NCI-H2081 treated with DMSO at 0.1 percent for 48 hours (cell line): ENCODE measurements around the gene OR1K1.

Source experiments
- DNase-seq: peaks from one replicate; lab custom pipeline; 2025; lab: John Stamatoyannopoulos, UW

The OR1K1 gene

GRCh38 chr9:122800066-122801060 is at the start of gene OR1K1:
TSS of gene OR1K1 (plus strand) at chr9:122800123. CDS start at chr9:122800123, 0 bp downstream.
- no peak for DNase-seq

- no peak for DNase-seq
Observed at GRCh38 chr9:122754825-122755224, 45.1 kb upstream of the OR1K1 start.

- DNase-seq, result no peak
Observed at GRCh38 chr9:122767817-122768216, 32.1 kb upstream of the OR1K1 start.

GRCh38 chr9:122777052-122777451 is 22.9 kb upstream of the OR1K1 start:
- no peak for DNase-seq

DNA sequence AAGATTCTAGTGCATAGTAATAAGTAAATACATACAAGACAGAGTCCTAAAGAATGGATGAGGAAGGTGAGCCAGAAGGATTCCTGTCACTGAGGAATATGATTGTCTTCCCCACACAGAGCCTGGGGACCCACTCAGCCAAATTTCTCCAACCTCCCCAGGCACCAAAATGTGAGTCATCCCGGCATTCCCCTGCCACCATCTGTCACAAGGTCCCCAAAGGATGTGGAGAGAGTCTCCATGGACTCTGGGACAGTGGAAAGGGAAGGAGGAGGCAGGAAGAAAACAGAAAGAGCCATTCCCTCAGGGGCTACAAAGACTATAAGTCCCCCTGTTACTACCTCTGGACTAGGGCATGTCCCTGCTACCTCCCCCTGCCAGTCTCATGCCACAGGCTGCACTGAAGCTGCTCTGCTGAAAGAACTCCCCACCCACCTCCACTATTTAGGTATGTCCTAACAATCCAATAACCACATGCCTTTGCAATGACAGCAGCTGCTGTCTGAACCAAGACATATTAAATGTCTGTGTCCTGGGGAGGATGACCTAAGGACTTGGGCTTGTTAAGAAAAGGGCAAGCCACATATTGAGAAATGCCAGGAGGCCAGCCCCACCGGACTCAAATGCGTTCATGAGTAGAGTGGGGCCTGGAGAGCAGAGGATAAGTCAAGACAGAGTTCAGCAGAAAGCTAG is 21.8 kb upstream of the OR1K1 start:
- DNase-seq, result no peak

DNA sequence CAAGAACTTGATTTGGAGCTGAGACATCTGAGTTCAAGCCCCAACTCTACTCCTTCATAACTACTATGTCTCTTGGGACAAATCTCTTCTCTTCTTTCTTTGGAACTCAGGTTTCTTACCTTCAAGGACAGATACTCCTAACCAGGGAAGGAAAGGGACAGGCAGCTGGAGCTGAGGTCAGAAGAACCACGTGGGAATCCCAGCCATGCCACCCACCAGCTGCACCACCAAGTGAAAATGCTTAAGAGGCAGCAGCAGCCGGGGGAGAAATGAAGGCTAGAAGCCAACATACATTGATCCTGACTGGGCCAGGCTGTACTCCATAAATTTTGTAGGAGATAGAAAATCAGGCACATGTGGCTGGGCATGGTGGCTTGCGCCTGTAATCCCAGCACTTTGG is 20.7 kb upstream of the OR1K1 start:
- no peak for DNase-seq

DNA sequence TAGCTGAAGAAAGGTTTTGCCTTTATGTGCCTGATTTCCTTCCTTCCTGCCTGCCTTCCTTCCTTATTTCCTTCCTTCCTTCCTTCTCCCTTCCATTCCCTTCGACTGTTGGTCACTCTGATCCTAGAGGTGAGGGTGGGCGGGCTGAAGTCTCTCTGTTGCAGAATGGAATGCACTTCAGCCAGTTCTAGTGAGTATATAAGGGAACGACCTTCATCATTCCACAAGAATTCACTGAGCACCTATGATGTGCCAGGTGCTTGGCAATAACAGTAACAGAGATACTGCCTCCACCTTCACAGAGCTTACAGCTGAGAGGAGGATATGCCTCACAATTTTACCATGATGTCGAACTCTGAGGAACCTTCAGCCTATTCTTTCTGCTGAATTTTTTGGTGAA is 19.9 kb upstream of the OR1K1 start:
- no peak for DNase-seq

DNA sequence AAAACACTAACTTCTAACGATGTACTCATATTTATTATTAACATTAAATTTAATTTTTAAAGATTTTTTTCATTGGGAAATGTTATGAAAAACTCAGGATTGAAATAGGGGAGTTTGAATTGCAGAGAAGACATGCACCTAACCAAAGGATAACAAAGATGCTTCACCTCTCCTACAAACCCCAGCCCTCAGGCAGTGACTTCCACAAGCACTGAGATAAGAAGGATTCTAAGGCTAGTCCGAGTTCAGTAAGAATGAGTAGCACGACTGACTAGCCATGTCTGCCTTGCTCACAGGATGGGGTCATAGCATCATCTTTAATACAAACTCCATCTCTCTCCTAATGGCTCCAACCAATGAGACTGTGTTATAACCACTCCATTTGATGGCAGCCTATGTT is 18.3 kb upstream of the OR1K1 start:
- no peak for DNase-seq

GRCh38 chr9:122785269-122785668 is 14.7 kb upstream of the OR1K1 start:
- no peak for DNase-seq

DNA sequence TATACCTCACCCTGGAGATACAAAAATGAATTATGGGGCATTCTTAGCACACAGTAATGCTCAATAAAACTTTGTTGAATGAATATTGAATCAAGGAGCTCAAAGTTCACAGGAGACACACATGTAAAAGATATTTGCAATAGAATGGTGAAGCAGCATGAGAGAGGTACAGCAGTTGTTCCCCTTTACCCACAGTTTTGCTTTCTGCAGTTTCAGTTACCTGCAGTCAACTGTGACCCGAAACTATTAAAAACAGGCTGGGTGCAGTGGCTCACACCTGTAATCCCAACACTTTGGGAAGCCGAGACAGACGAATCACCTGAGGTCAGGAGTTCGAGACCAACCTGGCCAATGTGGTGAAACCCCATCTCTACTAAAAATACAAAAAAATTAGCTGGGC is 13.6 kb upstream of the OR1K1 start:
- DNase-seq, result no peak

DNA sequence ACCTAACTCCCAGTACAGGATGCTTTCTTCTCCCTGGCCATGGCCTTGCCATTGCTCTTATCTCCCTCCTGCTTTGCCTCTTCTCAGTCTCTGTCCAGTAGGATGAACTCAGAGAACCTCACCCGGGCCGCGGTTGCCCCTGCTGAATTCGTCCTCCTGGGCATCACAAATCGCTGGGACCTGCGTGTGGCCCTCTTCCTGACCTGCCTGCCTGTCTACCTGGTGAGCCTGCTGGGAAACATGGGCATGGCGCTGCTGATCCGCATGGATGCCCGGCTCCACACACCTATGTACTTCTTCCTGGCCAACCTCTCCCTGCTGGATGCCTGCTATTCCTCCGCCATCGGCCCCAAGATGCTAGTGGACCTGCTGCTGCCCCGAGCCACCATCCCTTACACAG is 11.1 kb upstream of the OR1K1 start, which contains the start of gene OR5C1:
OR5C1 (plus strand) TSS at position 103 of the 400 bp plus-strand sequence; CDS start at position 103, 0 bp downstream.
- DNase-seq, result no peak

DNA sequence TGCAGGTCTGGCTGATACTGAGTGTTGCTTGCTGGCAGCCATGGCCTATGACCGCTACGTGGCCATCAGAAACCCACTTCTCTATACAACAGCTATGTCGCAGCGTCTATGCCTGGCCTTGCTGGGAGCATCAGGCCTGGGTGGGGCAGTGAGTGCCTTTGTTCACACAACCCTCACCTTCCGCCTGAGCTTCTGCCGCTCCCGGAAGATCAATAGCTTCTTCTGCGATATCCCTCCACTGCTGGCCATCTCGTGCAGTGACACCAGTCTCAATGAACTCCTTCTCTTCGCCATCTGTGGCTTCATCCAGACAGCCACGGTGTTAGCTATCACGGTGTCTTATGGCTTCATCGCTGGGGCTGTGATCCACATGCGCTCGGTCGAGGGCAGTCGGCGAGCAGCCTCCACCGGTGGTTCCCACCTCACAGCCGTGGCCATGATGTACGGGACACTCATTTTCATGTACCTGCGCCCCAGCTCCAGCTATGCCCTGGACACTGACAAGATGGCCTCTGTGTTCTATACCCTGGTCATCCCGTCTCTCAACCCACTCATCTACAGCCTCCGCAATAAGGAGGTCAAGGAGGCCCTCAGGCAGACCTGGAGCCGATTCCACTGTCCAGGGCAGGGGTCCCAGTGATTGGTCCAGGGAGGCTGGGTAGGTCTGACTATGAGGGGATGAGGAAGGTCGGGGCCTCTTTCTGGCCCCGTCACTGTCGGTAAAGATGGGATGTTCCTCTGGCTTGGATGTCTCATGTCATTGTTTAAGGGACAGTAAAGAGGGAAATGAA is 10.5 kb upstream of the OR1K1 start:
- DNase-seq, result no peak

DNA sequence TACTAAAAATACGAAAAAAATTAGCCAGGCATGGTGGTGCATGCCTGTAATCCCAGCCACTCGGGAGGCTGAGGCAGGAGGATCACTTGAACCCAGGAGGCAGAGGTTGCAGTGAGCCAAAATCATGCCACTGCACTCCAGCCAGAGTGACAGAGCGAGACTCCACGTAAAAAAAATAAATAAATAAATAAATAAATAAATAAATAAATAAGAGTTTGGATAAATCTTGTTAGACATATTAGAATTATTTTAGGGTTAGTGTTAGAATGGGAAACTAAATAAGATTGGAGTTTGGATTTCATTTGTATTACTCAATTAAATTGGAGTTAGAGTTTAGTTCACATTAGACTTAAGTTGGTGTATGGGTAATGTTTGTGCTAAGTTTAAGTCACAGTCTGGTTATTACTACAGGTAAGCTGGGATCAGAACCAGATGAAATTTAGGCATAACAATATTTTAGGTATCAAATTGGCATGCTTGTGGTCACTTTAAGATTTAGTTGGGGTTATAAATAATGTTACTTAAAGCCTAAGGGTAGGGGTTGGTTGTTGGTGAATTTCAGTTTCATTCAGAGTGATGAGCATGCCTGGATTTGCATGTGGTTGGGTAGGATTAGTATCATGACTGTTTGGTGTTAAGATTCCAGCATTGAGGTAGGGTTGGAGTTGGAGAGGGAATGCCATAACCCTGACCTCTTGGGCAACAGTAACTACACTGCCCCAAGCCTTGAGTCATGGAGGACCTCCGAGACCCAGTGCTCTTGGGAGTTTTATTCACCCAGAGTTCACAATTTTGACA is 7.9 kb upstream of the OR1K1 start:
- no peak for DNase-seq

- no peak for DNase-seq
Observed at GRCh38 chr9:122797316-122798063, 2.4 kb upstream of the OR1K1 start.

DNA sequence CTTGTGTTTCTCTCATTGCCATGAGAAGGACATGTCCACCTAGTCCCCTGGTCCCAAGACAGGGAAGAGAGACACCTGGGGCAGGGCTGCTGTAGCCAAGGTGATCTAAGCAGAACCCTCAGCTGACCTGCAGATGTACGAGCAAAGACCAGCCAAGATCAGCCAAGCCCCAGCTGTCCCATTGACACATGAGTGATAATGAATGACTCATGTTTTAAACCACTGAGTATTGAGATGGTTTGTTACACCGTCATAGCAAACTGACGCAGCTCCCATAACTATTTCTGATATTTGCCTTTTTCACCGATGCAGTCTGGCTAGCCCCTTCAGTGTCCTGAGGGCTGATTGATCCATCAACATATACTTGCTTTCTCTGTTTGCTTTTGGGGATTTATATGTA is 6.7 kb downstream of the OR1K1 start:
- no peak for DNase-seq

GRCh38 chr9:122807271-122807900 is 7.5 kb downstream of the OR1K1 start:
- no peak for DNase-seq

- no peak for DNase-seq
Observed at GRCh38 chr9:122808141-122808540, 8.2 kb downstream of the OR1K1 start.

DNA sequence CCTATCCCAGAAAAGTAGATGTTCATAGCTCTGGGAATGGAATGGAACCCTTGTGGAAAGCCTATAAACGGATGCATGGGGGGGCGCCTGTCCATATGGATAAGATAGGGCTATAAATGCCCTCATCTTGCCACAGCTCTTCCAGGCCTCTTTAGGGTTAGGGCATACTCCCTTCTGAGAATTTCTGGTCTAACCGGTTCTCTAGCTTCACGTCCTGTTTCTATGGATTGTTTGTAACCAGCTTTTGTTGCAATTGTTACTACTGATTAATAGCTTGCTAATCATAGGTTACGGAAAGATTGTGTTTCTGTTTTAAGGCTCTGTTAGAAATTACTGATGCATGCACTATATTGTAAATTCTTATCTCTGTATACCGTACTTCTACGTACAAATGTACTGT is 9.3 kb downstream of the OR1K1 start:
- DNase-seq, result peak; percentile 40

DNA sequence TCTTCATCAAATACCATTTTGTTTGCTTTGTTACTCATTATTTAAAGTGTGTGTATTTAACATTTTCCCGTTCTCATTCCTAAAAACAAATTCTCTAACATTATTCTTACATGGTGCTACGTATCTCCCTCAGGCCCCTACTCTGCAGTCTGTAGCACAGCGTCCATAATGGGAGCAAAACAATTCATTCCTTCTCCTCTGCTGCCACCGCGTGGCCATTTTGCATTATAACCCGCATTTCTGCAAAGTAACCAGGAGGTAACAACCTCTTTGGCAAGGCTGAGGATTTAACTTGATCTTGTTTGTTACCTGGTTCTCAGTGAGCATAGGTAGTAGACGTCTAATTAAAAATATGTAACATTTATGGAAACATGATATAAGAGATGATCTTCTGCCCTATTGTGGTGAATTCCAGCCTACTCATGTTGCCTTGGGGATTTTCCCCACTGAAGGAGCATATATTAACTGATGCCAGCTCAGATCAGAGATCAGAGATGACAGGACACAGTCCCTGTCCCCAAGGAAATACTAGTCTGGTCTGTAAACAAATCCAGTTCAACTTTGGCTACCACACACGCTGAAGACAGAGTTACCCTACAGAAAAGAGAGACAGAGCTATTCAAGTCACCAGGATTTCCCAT is 10.5 kb downstream of the OR1K1 start:
- DNase-seq, result peak; percentile 67

DNA sequence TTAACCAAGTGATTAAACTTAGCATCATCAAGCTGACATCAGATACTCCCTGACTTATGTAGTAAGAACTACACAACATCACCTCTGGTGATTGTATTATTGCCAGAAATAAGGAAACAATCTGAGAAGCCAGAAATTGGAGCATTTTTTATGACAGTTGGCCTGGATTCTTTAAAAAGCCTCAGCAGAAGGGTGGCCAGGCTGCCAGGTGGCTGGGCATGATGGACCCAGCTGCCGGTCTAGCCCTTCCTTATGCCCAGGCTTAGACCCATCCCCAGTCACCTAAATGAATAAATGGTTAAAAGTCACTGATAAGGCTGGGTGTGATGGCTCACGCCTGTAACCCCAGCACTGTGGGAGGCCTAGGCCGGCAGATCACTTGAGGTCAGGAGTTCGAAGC is 12.8 kb downstream of the OR1K1 start:
- no peak for DNase-seq
